Activated T-cell treated with anti-CD3 and anti-CD28 coated beads, Interleukin-2, amount 50 U/mL, for 24 hours (primary cell): ENCODE data around the gene ATP2B2.

Experiments used
- DNase-seq: peaks from one replicate; pipeline ENCODE4 v3.0.0-alpha.2; 2020
- H3K27ac Mint-ChIP-seq: 2 replicates; pipeline ENCODE4 v1.8.0; 2020; ENCODE audit warnings: mild to moderate bottlenecking, mixed read lengths
- H3K27me3 Mint-ChIP-seq: 2 replicates; pipeline ENCODE4 v1.8.0; 2020; ENCODE audit warnings: mixed read lengths
- H3K36me3 Mint-ChIP-seq: 2 replicates; pipeline ENCODE4 v1.8.0; 2020; ENCODE audit warnings: low read depth, mixed read lengths
- H3K4me1 Mint-ChIP-seq: 2 replicates; pipeline ENCODE4 v1.8.0; 2020; ENCODE audit warnings: low read depth, mixed read lengths
- H3K4me3 Mint-ChIP-seq: 2 replicates; pipeline ENCODE4 v1.8.0; 2020; ENCODE audit warnings: mild to moderate bottlenecking, moderate library complexity, mixed read lengths
- H3K9me3 Mint-ChIP-seq: 2 replicates; pipeline ENCODE4 v1.8.0; 2020; ENCODE audit warnings: mixed read lengths

Gene ATP2B2

DNA sequence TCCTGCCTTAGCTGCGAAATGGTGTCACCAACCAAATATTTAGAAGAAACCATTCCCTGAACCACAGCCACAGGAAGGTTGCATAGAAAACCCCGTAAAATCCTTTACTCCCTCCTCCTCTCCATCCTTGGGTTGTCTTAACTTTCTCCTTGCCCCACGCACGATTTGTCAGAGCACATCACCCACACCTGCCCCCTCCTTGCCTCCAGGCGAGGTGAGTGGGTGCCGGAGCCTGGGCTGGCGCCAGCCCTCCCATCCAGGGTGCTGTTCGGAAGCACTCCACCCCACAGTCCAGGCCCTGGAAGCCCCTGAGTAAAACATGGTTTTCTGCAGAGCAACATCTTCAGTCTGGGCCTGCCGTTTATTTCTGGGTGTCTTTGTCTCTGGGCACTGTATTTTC, 216.3 kb downstream of the ATP2B2 start:
- Mint-ChIP-seq H3K27ac (peak overlapping the region; percentile 18), H3K36me3 (peaks cover 93% of the 10 kb centered on the region), H3K4me3 (no peak overlapping the region), H3K27me3 (no peaks in the 10 kb centered on the region), H3K4me1 (peaks cover 44% of the 10 kb centered on the region), H3K9me3 (no peaks in the 10 kb centered on the region)
- DNase-seq = no peak

DNA sequence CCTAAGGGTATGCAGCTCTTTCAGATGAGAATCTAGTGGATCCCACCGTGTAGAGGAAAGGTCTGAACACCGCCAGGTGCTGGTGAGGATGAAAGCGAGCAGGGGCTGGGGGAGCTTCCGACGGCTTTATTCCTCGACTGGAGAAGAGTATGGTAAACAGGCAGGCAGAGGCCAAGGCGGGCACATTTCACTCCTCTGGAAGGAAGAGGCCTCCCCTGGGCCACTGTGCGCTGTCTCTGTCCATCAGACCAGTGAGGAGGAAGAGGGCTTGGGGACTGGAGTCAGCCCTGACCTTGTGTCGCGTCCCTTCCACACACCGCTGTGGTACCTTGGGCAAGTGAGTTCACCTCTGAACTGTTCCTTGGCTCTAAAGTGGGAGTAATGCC, 216.8 kb downstream of the ATP2B2 start:
- H3K27me3 Mint-ChIP-seq = no peaks in the 10 kb centered on the region
- H3K4me1 Mint-ChIP-seq = peaks cover 49% of the 10 kb centered on the region
- H3K4me3 Mint-ChIP-seq = no peak overlapping the region
- H3K27ac Mint-ChIP-seq = peak overlapping the region; percentile 22
- no peaks in the 10 kb centered on the region for H3K9me3 Mint-ChIP-seq
- H3K36me3 Mint-ChIP-seq = peaks cover 94% of the 10 kb centered on the region
- no peak for DNase-seq

DNA sequence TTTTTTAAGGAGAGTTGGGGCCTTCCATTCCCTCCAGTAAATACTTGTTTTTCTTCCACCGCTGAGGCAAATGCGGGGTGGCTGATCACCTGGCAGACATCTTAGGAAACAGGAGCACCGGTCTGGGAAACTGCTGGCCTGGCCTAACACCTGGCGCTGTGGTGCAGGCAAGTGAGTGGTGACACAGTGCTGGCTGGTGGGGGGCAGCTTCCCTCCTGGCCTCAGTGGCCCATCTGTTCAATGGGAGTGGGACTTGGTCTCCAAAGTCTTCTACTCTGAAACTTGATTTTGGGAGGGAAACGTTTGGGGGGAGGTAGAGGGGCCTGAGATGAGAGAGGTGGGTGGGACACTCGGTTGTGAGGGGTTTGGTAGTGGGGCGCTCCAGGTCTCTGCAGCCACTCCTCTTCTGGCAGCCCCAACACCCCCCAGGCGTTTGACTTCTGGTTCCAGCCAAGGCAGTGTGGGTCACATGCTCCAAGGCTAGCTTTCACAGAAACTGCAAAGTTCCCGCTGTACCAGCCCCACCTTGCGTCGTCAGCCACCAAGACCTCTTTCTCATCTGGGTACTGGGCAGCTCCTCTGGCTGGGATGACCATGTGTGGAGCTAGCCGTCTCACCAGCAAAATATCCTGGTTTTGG, 217.3 kb downstream of the ATP2B2 start:
- Mint-ChIP-seq H3K27me3 (no peaks in the 10 kb centered on the region), H3K9me3 (no peaks in the 10 kb centered on the region), H3K36me3 (peaks cover 94% of the 10 kb centered on the region), H3K4me1 (peaks cover 54% of the 10 kb centered on the region), H3K27ac (peak overlapping the region; percentile 22), H3K4me3 (no peak overlapping the region)
- no peak for DNase-seq

GRCh38 chr3:10286596-10287295, 218.6 kb downstream of the ATP2B2 start:
- no peaks in the 10 kb centered on the region for H3K9me3 Mint-ChIP-seq
- H3K4me3 Mint-ChIP-seq = no peak overlapping the region
- H3K4me1 Mint-ChIP-seq = peaks cover 53% of the 10 kb centered on the region
- H3K27me3 Mint-ChIP-seq = no peaks in the 10 kb centered on the region
- peaks cover 93% of the 10 kb centered on the region for H3K36me3 Mint-ChIP-seq
- H3K27ac Mint-ChIP-seq = peak overlapping the region; percentile 61
- no peak for DNase-seq

- Mint-ChIP-seq H3K27me3 (no peaks in the 10 kb centered on the region), H3K9me3 (no peaks in the 10 kb centered on the region), H3K4me3 (no peak overlapping the region), H3K36me3 (peaks cover 92% of the 10 kb centered on the region), H3K4me1 (peaks cover 50% of the 10 kb centered on the region), H3K27ac (peak overlapping the region; percentile 74)
- no peak for DNase-seq
Measured at GRCh38 chr3:10286133-10286524, 219.3 kb downstream of the ATP2B2 start.

DNA sequence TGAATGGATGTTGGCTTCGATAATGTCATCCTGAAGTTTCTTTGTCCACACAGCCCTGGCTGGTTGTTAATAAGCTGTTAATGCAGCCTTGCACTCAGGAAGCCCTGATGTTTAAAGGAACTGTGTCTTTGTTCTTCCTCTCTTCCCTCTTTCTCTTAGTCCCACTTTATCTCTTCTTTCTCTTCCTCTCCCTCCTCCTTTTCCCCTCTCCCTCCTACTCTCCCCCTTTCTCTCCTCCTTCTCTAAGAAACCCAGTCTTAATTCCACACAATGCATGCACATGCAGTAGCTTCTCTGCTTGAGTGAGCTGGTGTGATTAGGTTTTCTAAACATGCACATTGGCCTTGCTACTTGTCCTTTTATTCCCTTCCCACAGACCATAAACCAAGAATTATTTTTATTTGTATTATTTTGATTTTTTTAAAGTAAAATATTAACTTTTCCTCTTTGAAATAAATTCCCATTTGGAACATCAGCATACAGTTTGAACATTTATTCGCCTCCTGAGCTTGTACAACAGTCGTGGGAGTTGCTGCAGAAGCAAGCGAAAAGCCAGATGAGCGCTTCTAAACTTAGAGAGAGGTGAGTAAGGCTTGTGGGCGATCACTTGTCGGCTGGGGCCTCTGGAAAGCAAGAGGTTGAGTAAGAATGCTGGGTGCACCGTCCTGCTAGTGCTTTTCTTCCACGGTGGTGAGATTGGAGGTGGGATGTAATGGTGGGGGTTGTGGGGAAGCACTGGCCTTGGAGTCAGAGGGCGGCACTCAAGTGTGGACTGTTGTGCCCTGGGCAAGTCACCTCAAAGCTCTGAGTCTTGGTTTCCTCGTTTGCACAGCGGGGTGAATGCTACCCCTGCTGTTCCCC, 219.9 kb downstream of the ATP2B2 start:
- Mint-ChIP-seq H3K36me3 (peaks cover 92% of the 10 kb centered on the region), H3K27ac (peak overlapping the region; percentile 78), H3K27me3 (no peaks in the 10 kb centered on the region), H3K4me1 (peaks cover 57% of the 10 kb centered on the region), H3K9me3 (no peaks in the 10 kb centered on the region), H3K4me3 (no peak overlapping the region)
- DNase-seq = no peak

GRCh38 chr3:10284496-10284895, 220.9 kb downstream of the ATP2B2 start:
- DNase-seq = no peak
- Mint-ChIP-seq H3K27ac (peak overlapping the region; percentile 78), H3K4me1 (peaks cover 67% of the 10 kb centered on the region), H3K27me3 (no peaks in the 10 kb centered on the region), H3K36me3 (peaks cover 94% of the 10 kb centered on the region), H3K9me3 (no peaks in the 10 kb centered on the region), H3K4me3 (no peak overlapping the region)

DNA sequence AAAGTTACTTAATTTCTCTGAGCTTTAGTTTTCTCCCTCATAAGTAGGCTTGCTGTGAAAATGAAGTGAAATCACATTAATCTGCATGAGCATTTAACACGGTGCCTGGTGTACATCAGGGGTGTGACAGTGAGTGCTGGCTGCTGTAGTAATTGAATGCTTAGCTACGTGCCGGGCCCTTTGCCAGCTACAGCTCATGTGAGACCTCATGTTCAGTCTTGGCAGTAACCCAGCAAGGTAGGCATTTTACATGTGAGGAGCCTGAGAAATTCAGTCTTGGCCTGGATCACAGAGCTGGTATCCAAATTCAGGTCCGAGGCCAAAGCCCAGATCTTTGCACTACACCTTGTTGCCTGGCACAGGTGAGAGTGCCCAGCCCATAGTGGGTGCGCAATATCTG, 221.7 kb downstream of the ATP2B2 start:
- H3K4me1 Mint-ChIP-seq = peaks cover 74% of the 10 kb centered on the region

GRCh38 chr3:10281951-10282350, 223.4 kb downstream of the ATP2B2 start:
- Mint-ChIP-seq H3K4me1 (peaks cover 79% of the 10 kb centered on the region), H3K4me3 (no peak overlapping the region)

More for the DNA sequence above, 221.7 kb downstream of the ATP2B2 start:
- Mint-ChIP-seq H3K27ac (peak overlapping the region; percentile 68), H3K9me3 (no peaks in the 10 kb centered on the region), H3K4me3 (no peak overlapping the region), H3K27me3 (no peaks in the 10 kb centered on the region), H3K36me3 (peaks cover 94% of the 10 kb centered on the region)
- no peak for DNase-seq

GRCh38 chr3:10280571-10280970, 224.8 kb downstream of the ATP2B2 start:
- H3K27ac Mint-ChIP-seq = peak overlapping the region; percentile 81
- H3K27me3 Mint-ChIP-seq = no peaks in the 10 kb centered on the region

More at GRCh38 chr3:10281951-10282350, 223.4 kb downstream of the ATP2B2 start:
- DNase-seq = no peak
- no peaks in the 10 kb centered on the region for H3K27me3 Mint-ChIP-seq
- no peaks in the 10 kb centered on the region for H3K9me3 Mint-ChIP-seq
- H3K27ac Mint-ChIP-seq = peak overlapping the region; percentile 84
- H3K36me3 Mint-ChIP-seq = peaks cover 95% of the 10 kb centered on the region

DNA sequence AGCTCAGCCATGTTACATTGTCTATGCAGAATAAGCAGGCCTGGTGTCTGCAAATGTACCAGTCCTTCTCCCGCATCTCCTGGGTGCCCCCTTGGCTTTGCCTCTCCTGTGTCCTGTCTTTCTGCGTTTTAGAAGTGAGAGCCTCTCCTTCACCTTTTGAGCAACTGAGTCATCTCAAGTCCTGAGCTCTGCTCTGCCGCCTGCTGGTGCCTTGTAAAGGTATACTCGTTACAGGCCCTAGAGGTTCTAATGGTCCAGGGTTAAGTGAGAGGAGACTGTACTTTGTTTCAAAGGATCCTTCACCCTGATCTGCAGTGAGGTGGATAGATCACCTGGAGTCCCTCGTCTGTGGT, 225.2 kb downstream of the ATP2B2 start:
- H3K27ac Mint-ChIP-seq = peak overlapping the region; percentile 81
- no peaks in the 10 kb centered on the region for H3K27me3 Mint-ChIP-seq
- H3K36me3 Mint-ChIP-seq = peaks cover 96% of the 10 kb centered on the region
- H3K9me3 Mint-ChIP-seq = no peaks in the 10 kb centered on the region
- no peak overlapping the region for H3K4me3 Mint-ChIP-seq
- DNase-seq = no peak
- H3K4me1 Mint-ChIP-seq = peaks cover 67% of the 10 kb centered on the region

More at GRCh38 chr3:10280571-10280970, 224.8 kb downstream of the ATP2B2 start:
- Mint-ChIP-seq H3K36me3 (peaks cover 95% of the 10 kb centered on the region), H3K9me3 (no peaks in the 10 kb centered on the region), H3K4me1 (peaks cover 69% of the 10 kb centered on the region), H3K4me3 (no peak overlapping the region)
- DNase-seq = peak; percentile 23

GRCh38 chr3:10279384-10280176, 225.8 kb downstream of the ATP2B2 start:
- peaks cover 63% of the 10 kb centered on the region for H3K4me1 Mint-ChIP-seq

DNA sequence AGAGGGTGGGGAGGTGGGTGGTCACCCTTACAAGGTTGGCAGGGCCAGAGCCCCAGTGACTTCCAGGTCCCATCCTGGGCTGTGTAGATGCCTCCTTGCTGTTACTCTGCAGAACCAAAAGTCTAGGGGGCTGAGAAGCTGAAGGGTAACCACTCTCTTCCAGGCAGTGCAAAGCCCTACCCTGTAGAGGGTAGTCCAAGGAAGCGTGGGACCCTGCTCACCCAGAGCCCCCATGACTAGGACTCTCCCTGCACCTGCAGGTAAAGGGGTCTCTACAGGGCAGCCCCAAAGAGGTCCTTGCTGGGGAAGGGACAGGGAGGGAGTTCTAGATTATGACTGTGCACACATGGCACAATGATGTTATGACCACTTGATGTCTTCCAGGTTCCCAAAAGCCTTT, 226.9 kb downstream of the ATP2B2 start:
- no peak for DNase-seq
- H3K27me3 Mint-ChIP-seq = no peaks in the 10 kb centered on the region
- peaks cover 61% of the 10 kb centered on the region for H3K4me1 Mint-ChIP-seq
- H3K9me3 Mint-ChIP-seq = no peaks in the 10 kb centered on the region
- peak overlapping the region; percentile 77 for H3K27ac Mint-ChIP-seq
- no peak overlapping the region for H3K4me3 Mint-ChIP-seq
- peaks cover 92% of the 10 kb centered on the region for H3K36me3 Mint-ChIP-seq

More at GRCh38 chr3:10279384-10280176, 225.8 kb downstream of the ATP2B2 start:
- Mint-ChIP-seq H3K9me3 (no peaks in the 10 kb centered on the region), H3K27ac (peak overlapping the region; percentile 81), H3K4me3 (no peak overlapping the region), H3K27me3 (no peaks in the 10 kb centered on the region), H3K36me3 (peaks cover 93% of the 10 kb centered on the region)
- DNase-seq = no peak

- Mint-ChIP-seq H3K27ac (peak overlapping the region; percentile 71), H3K4me1 (peaks cover 61% of the 10 kb centered on the region), H3K36me3 (peaks cover 92% of the 10 kb centered on the region), H3K4me3 (no peak overlapping the region), H3K9me3 (no peaks in the 10 kb centered on the region), H3K27me3 (no peaks in the 10 kb centered on the region)
- DNase-seq = no peak
Measured at GRCh38 chr3:10277115-10277625, 228.2 kb downstream of the ATP2B2 start.
